NOMO-1 treated with dmso at 0.1 percent for 144 hours (cell line): Measurements from ENCODE around the gene POMT1.
"Not testable (repeated sequence)": the region's sequence is repeated elsewhere in the genome, so short reads cannot be mapped to it uniquely, and the experiment has no call there.

Experiments used
- DNase-seq: peaks from one replicate; lab custom pipeline; 2025; ENCODE audit not compliant: unreplicated experiment; lab: John Stamatoyannopoulos, UW

Gene POMT1

DNA sequence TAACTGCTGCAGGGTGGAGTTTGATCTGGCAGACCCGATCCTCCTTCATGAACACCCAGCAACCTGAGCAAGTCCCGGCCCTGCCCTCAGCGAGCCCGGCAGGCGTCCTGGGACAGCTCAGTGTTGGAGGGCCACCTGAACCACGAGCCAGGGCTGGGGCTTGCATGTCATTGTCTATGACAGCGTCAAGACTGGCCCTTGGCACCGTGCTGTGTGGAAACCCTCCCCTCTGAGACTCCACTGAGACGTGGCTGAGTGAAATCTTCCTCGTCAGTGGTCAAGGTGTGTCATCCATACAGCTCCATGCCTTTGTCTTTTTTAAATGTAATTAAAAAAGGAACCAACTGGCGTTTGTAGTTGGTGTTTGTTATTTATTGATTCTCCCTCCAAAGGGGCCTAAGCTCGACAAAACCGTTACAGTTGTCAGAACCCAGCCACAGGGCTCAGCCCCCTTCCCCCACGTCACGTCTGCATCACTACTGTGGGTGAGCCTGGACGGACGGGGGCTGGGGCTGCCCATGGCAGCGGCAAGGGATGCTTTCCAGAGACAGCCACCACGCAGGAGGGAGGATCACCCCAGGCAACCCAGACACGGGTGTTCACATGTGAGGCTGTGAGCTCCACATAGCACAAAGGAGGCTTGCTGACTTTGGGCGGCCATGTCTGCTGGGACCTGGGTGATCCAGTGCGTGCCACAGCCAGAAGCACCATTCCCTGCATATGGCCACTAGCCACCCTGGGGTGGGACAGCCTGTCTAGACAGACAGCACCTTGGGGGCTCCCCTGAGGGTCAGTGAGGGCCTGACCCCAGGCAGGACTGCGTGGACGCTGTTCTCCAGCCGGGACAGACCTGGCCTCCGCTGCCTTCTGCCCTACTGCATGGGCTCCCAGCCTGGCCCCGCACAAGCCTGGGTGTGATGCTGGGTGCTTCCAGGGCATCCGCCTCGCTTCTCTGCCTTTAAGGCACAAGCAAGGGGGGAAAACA, 21.0 kb downstream of the POMT1 start:
- no peak for DNase-seq

- no peak for DNase-seq
These were observed 22.1 kb downstream of the POMT1 start for GRCh38 chr9:131524665-131525315.

GRCh38 chr9:131525643-131526565, 23.2 kb downstream of the POMT1 start:
- DNase-seq, result no peak

DNA sequence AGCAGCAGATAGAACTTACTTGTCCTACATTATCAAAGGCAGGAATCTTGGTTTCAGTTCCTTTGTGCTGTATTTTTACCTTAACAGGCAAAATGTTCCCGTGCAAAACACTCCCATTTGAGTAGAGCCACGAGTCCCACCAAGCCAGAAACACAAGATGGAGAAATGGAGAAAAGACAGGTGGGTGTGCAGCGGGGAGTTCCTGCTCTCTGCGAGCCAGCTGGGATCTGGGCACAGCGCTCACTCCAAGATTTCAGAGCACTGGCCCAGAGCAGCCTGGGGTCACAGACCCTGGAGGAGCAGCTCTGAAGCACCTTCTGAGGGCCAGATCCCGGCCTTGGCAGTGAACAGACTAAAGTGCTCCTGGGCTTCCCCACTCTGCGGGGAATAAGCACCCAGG, 25.5 kb downstream of the POMT1 start:
- DNase-seq, result no peak

DNA sequence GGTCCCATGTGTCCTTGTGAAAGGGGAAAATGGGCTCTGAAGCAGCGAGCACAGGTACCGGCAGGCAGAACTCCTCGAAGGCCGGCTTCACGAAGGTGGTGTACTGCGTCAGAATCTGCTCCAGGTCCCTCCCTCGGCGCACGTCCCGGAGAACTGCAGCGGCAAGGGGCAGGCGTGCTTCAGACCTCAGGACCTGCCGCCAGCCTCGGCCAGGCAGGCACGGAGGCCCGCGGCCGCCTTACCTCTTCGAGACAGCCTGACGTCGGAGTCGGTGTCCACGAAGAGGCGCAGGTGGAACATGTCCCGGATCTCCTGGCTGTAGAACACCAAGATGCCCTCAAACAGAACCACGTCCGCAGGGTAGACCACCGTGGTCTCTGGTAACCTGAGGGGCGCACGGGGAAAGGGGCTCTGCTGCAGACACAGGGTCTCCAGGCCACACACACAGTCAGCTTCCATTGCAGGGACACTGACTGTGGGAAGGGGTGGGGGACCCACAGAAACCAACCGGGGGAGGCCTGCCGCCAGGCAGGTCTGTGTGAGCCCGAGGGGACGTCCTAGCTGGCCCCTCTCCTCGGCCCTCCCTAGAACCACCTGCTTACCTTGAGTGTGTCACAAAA, 26.3 kb downstream of the POMT1 start:
- DNase-seq, result no peak

DNA sequence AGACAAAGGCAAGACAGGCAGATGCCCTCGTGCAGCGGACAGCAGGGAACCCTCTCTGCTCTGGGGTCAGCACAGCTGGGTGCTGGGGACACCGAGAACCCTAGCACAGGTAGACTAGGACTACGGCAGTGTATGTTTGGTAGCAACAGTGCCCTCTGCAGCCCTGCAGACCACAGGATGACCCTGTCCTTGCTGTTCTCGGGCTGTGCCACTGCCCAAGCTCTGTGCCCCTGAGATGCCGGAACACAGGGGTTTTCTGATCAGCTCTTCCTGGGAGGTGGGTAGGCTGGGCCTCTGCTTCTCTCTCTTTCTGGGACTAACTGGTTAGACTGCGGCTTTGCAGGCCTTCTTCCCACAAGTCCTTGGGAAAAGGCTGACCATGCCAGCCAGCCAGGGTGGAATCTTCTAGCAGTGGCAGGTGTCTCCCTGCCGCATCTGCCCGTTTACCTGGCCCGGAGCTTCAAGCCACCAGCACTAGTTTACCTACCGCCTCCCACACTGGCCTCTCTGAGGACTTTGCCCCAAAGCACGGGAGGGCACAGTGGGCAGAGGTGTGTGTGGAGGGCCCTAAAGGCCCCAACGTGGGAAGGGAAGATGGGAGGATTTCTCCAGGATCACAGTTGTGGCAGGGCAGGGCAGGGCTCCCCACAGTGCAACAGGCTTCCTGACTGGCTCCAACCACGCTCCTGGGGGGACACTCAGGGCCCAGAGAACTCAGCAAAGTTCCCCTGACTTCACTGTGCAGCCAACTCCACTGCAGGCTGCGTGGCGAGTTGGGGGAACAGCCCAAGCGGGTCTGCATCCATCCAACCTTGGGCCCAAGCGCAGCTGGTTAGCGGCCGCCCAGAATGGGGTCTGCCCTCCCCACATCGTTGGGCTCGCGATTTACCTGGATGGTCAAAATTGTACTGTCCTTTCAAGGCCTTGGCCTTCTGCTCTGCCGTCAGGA, 27.2 kb downstream of the POMT1 start:
- no peak for DNase-seq

GRCh38 chr9:131530546-131530919, 27.8 kb downstream of the POMT1 start:
- no peak for DNase-seq

DNA sequence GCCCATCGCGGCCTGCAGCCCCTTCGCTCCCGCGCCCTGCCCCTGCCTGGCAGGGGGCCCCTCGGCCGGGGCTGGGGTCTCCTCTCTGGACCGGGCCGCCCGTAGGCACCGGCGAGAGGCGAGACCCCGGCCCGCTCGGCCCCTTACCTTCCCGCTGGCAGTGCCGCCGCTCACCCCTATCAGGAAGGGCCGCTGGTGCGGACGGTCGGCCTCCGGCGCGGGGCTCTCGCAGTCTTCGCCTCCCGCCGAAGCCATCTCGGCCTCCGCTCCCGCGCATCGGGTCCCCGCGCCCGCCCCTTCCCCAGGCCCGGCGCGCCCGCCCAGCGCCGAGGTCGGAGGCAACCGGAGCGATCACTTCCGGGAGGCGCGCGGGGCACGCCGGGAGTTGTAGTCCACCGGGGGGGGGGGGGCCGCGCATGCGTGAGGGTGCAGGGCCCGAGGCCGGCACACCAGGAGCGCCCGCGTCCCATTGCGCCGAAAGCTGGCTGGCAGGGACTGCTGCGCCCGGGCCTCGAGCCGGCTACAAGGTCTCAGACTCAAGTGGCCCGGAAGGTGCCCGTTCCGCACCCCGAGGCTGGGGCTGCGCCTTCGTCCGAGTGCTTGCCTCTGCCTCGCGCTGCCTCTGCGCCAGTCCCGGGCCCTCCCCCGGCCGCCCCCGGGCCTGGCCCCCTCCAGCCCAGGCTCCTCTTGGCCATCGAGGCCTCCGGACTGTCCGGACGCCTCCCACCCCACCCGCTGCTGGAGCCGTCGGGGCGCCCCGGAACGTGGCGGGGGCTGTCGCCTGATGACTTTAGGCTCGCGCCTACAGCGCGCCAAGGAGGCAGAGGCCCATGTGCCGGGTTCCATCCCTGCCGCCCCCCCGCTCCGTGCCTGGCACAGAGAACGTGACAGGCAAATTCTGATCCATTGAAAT, 28.5 kb downstream of the POMT1 start, which contains the start of gene UCK1:
TSS of gene UCK1 (minus strand) at position 344 of the 913 bp plus-strand sequence. CDS start at position 255, 89 bp downstream.
- DNase-seq, result peak; percentile 75

- no peak for DNase-seq
These were observed 32.1 kb downstream of the POMT1 start for GRCh38 chr9:131534721-131535237.

- no peak for DNase-seq
These were observed 35.2 kb downstream of the POMT1 start for GRCh38 chr9:131537946-131538345.

- no peak for DNase-seq
These were observed 36.7 kb downstream of the POMT1 start for GRCh38 chr9:131539223-131539923.

DNA sequence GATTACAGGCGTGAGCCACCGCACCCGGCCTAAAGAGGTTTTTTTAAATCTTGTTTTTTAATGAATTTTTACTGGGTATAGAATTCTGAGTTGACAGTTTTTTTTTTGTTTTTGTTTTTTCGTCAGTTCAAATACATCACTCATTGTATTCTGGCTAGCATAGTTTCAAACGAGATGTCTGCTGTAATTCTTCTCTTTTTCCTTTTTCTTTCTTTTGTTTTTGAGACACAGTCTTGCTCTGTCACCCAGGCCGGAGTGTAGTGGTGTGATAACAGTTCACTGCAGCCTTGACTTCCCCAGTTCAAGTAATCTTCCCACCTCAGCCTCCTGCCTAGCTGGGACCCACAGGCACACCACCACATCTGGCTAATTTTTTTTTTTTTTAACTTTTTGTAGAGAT, 40.4 kb downstream of the POMT1 start:
- DNase-seq, result no peak

DNA sequence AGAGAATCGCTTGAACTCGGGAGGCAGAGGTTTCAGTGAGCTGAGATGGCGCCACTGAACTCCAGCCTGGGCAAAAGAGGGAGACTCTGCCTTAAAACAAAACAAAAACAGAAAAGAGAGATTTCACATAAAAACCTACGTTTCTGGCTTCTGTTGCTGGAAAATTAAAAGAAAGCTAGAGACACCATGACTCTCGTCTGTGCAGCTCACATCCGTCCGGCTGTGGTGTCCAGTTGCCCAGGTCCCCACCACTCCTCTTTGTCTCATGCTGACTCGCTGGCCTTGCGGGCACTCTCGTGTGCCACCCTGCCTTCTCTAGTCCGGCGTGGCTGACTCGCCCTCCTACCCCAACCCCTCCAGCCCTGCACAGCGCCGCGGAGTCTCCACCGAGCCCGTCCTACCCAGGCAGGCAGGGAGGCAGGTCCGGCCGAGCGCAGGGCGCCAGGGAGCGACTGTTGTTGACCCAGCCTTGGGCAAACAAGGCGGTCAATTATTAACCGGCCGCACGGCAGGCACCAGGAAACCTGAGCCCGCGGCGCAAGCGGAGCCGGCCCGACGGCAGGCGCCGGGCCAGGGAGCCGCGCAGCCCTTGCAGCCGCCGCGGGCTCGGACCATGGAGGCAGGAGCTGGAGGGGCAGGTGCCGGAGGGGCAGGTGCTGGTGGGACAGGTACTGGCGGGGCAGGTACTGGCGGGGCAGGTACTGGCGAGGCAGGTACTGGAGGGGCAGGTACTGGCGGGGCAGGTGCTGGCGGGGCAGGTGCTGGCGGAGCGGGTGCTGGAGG, 42.5 kb downstream of the POMT1 start, which contains the start of gene PRRT1B:
TSS of gene PRRT1B (plus strand) at position 521 of the 783 bp plus-strand sequence. CDS start at position 614, 93 bp downstream.
- no peak for DNase-seq

GRCh38 chr9:131545786-131546335, 43.1 kb downstream of the POMT1 start:
- DNase-seq, result no peak

GRCh38 chr9:131546336-131547084, 43.8 kb downstream of the POMT1 start:
- DNase-seq, result no peak

DNA sequence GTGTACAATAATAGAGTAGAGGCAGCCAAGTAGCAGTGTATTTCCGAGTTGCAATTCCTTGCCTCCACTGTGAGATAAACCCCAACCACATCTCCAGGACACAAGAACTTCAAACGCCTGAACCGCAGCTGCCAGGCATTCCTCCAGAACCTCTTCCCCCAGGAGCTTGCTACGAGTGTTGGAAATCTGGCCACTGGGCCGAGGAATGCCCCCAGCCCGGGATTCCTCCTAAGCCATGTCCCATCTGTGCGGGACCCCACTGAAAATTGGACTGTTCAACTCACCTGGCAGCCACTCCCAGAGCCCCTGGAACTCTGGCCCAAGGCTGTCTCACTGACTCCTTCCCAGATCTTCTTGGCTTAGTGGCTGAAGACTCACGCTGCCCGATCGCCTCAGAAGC, 46.5 kb downstream of the POMT1 start:
- DNase-seq, result not testable (repeated sequence)
